Choroid plexus epithelial cell (primary cell): ENCODE data around the gene NUP93.

Experiments
- DNase-seq: peaks from one replicate; pipeline ENCODE4 v3.0.0-alpha.2; 2010; ENCODE audit warnings: low read depth
- H3K4me3 ChIP-seq: 2 replicates; pipeline ENCODE4 v1.5.1; 2011; ENCODE audit warnings: low read depth, mild to moderate bottlenecking, control low read depth, low read length, moderate library complexity
- TF ChIP-seq, protein P1 (sequence below): conservative IDR thresholded peaks from 2 replicates; pipeline ENCODE4 v1.5.1; 2011; ENCODE audit warnings: low read depth, mild to moderate bottlenecking, control low read depth, inconsistent platforms, low read length, moderate library complexity

NUP93 gene

DNA sequence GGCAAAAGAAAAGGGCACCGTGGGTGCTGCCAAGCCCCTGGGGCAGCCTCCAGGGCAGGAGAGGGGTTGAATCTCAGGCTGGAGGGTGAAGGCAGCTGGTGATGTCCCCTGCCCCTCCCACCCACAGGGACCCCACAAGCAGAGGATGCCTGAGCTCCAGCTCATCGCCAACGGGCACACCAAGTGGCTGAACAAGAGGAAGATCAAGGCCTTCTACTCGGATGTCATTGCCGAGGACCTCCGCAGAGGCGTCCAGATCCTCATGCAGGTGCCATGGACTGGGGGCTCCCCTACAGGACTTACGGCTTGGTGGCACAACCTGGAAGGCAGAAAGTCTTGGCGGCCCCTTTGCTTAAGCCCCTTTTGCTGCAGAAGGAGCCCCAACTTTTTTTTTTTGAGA lies 156.9 kb downstream of the NUP93 start:
- no peak for DNase-seq
- TF ChIP-seq, protein P1, sequence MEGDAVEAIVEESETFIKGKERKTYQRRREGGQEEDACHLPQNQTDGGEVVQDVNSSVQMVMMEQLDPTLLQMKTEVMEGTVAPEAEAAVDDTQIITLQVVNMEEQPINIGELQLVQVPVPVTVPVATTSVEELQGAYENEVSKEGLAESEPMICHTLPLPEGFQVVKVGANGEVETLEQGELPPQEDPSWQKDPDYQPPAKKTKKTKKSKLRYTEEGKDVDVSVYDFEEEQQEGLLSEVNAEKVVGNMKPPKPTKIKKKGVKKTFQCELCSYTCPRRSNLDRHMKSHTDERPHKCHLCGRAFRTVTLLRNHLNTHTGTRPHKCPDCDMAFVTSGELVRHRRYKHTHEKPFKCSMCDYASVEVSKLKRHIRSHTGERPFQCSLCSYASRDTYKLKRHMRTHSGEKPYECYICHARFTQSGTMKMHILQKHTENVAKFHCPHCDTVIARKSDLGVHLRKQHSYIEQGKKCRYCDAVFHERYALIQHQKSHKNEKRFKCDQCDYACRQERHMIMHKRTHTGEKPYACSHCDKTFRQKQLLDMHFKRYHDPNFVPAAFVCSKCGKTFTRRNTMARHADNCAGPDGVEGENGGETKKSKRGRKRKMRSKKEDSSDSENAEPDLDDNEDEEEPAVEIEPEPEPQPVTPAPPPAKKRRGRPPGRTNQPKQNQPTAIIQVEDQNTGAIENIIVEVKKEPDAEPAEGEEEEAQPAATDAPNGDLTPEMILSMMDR: no peak
- H3K4me3 ChIP-seq: no peak overlapping the region

DNA sequence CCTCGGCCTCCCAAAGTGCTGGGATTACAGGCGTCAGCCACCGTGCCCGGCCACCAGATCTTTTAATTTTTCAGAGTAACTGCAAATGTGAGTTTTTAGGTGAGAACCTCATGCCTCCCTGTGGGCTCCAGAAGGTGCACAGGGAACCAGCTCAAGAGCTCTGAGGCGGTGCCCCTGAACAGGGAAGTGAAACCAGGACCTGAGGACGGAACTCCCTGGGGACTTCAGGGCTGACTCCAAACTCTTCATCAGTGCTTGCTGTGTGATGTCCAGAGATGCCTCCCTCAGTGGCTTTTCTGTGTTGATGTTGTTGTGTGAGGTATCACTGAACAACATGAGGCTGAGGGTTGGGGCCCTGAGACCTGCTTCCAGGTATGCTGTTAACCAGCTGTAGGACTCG lies 158.9 kb downstream of the NUP93 start:
- DNase-seq: no peak
- H3K4me3 ChIP-seq: no peak overlapping the region
- TF ChIP-seq, protein P1: no peak

DNA sequence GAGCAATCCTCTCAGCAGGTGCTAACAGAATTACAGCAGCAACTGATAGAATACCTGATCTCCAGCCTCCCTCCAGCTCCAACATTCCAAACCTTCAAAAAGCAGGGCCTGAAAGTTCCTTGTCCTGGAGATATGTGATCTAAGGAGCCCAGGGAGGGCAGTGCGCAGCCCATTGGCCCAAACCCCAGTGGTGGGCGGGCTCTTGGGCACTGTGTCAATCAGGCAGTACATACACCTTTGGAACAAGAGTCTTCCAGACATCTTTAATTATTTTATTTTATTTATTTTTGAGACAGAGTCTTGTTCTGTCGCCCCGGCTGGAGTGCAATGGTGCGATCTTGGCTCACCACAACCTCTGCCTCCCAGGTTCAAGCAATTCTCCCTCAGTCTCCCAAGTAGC lies 159.3 kb downstream of the NUP93 start:
- TF ChIP-seq, protein P1: no peak
- H3K4me3 ChIP-seq: no peak overlapping the region
- DNase-seq: no peak

DNA sequence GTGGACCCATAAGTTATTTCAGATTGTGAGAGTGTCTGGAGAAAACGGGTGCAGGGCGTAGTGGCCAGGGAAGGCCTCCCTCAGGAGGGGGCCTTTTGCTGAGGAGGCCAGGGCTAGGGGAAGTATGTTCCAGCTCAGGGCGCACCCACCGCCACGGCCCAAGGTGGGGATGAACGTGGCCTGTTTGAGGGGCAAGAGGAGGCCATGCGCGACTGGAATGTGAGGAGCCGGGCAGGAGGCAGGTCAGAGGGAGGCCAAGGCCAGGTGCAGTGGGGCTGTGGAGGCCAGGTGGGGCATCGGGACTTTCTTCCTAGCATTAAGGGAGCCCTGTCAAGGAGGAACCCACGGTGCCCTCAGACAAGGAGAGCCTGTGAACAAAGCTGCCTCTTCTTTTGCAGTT lies 161.8 kb downstream of the NUP93 start:
- TF ChIP-seq, protein P1: no peak
- no peak for DNase-seq
- no peak overlapping the region for H3K4me3 ChIP-seq

DNA sequence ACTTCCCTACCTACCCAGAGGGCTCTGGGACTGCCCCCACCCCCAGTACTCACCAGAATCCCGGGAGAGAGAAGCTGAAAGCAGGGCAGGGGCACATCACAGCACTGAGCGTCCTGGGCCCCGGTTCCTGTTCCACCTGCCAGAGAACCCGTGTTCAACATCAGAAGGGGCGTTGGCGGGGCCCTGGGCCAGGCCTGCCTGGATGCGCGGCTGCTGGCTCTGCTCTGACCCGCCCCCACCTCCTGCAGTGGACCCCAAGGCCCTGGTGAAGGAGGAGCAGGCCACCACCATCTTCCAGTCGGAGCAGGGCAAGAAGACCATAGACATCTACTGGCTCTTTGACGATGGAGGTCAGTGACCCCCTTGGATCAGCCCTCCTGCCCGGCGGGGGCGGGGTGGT lies 162.8 kb downstream of the NUP93 start:
- no peak overlapping the region for H3K4me3 ChIP-seq
- TF ChIP-seq, protein P1: no peak
- no peak for DNase-seq

DNA sequence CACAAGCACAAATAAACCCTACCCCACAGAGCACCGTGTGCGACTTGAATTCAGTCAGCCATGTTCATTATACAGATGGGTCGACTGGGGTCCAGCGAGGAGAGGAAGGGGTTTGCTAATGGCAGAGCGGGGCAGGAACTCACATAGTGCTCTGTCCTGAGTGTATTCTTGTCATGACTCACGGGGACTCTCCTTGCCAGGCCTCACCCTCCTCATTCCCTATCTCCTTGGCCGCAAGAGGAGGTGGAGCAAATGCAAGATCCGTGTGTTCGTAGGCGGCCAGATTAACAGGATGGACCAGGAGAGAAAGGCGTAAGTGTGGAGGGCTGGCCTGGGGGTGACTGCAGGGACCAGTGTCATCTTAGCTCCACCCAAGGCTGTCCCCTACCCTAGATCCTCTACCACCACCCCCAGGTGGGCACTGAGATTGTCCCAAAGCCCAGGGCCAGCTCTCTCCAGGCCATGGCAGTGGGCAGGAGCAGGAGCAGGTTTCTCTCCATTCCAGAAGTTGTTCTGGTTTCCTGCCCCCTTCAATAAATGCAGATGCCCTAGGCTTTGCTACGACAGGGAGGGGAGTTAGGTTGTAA lies 164.5 kb downstream of the NUP93 start:
- no peak for DNase-seq
- TF ChIP-seq, protein P1: no peak
- no peak overlapping the region for H3K4me3 ChIP-seq

DNA sequence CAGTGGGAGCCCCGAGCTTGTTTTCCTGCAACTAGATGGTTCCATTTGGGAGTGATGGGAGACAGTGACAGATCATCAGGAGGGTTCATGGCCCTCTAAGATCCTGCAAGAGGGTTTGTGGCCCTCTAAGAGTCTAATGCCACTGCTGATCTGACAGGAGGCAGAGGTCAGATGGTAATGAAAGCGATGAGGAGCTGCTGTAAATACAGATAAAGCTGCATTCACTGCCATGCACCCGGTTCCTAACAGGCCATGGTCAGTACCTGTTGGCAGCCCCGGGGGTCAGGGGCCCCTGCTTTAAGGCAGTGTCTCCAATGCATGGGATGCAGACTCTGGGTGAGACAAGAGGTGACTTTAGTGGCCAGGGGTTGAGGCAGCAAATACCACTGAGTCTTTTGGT lies 165.9 kb downstream of the NUP93 start:
- no peak for DNase-seq
- TF ChIP-seq, protein P1: no peak
- H3K4me3 ChIP-seq: no peak overlapping the region
